Fibroblast of lung (primary cell): ENCODE results near the gene EPYC.

ENCODE experiments used
- CTCF ChIP-seq, 2 donors: IDR thresholded peaks in 1 of 2; conservative IDR thresholded peaks in 1 of 2; 1 replicate in 1 of 2; 2 replicates in 1 of 2; pipeline ENCODE4 v1.5.1; 2011 to 2012; ENCODE audit warnings: low read length in 2 of 2, control low read depth in 1 of 2, inconsistent platforms in 1 of 2, low read depth in 1 of 2, mild to moderate bottlenecking in 1 of 2
- EZH2 ChIP-seq: IDR thresholded peaks from 2 replicates; pipeline ENCODE4 v1.5.1; 2012; ENCODE audit warnings: low read length, control low read depth, mild to moderate bottlenecking; ENCODE audit errors: missing control alignments

- TF ChIP-seq CTCF (conservative IDR thresholded peaks at IDR 0.05 in 1 of 2, IDR thresholded peaks at IDR 0.05 in 1 of 2; ENCODE audit: low read depth in 1 of 2, low read length in 2 of 2) (no peak), EZH2 (no peak)
Observed at GRCh38 chr12:90951432-90952105, 53.2 kb downstream of the EPYC start.
